ENCODE data around the gene SIN3B.
"Not testable (repeated sequence)": the region's sequence is repeated elsewhere in the genome, so short reads cannot be mapped to it uniquely, and the experiment has no call there.

The SIN3B gene

DNA sequence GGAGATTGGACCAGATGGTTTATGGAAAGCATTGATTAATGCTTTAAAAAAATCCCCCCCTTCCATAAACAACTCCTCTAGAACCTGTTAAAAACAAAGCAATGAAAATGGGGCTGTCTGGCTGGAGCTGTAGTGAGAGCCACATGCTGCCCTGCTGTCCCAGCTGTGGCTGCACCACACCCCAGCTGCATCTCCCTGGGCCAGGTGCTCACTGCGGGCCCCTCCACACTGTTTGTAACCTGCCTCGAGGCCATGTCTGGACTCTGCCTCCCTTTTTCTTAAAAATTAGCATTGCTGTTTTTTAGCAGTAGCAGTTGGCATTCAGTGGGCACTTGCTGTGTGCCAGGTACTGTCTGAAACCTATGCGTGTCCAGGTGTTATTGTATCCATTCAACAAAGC, 44.4 kb downstream of the SIN3B start:
- H3K9me3 ChIP-seq (ENCODE audit: low read length), result no peaks in the 10 kb centered on the region
- no peaks in the 10 kb centered on the region for H3K79me2 ChIP-seq (ENCODE audit: insufficient read depth, low read length)
- H3K4me3 ChIP-seq (ENCODE audit: low read depth, low read length, poor library complexity, severe bottlenecking), result no peak overlapping the region
- no peaks in the 10 kb centered on the region for H3K9me2 ChIP-seq (ENCODE audit: low read depth, low read length)
- no peaks in the 10 kb centered on the region for H3F3A ChIP-seq (ENCODE audit: insufficient read depth, low read length)
- H3K4me1 ChIP-seq (ENCODE audit: insufficient read depth, low read length, severe bottlenecking), result no peaks in the 10 kb centered on the region
- no peak overlapping the region for H3K9ac ChIP-seq (ENCODE audit: low read length)
- H3K27ac ChIP-seq (ENCODE audit: low read depth, low read length, poor library complexity, severe bottlenecking), result no peak overlapping the region
- H3K27me3 ChIP-seq (ENCODE audit: insufficient read depth, low read length), result no peaks in the 10 kb centered on the region
- H4K20me1 ChIP-seq (ENCODE audit: insufficient read depth, low read length), result no peaks in the 10 kb centered on the region
- TF ChIP-seq CTCF (IDR thresholded peaks at IDR 0.05; ENCODE audit: low read length), result no peak
- no peak overlapping the region for H2AFZ ChIP-seq (ENCODE audit: low read length)
- H3K36me3 ChIP-seq (ENCODE audit: insufficient read depth, low read length), result peaks cover 61% of the 10 kb centered on the region
- H3K4me2 ChIP-seq (ENCODE audit: low read length), result no peak overlapping the region

- Histone ChIP-seq H3K27me3 (ENCODE audit: insufficient read depth, low read length) (no peaks in the 10 kb centered on the region), H3K36me3 (ENCODE audit: insufficient read depth, low read length) (peaks cover 69% of the 10 kb centered on the region), H3K9me3 (ENCODE audit: low read length) (no peaks in the 10 kb centered on the region), H4K20me1 (ENCODE audit: insufficient read depth, low read length) (no peaks in the 10 kb centered on the region), H3K4me2 (ENCODE audit: low read length) (no peak overlapping the region), H3K4me1 (ENCODE audit: insufficient read depth, low read length, severe bottlenecking) (no peaks in the 10 kb centered on the region), H3F3A (ENCODE audit: insufficient read depth, low read length) (no peaks in the 10 kb centered on the region), H3K4me3 (ENCODE audit: low read depth, low read length, poor library complexity, severe bottlenecking) (no peak overlapping the region), H3K79me2 (ENCODE audit: insufficient read depth, low read length) (no peaks in the 10 kb centered on the region), H3K27ac (ENCODE audit: low read depth, low read length, poor library complexity, severe bottlenecking) (no peak overlapping the region), H2AFZ (ENCODE audit: low read length) (no peak overlapping the region), H3K9me2 (ENCODE audit: low read depth, low read length) (no peaks in the 10 kb centered on the region), H3K9ac (ENCODE audit: low read length) (no peak overlapping the region)
- TF ChIP-seq CTCF (IDR thresholded peaks at IDR 0.05; ENCODE audit: low read length) (no peak), EZH2 (IDR thresholded peaks at IDR 0.05; ENCODE audit: borderline replicate concordance, low read length) (no peak)
Measured at GRCh38 chr19:16874250-16874977, 45.2 kb downstream of the SIN3B start.

DNA sequence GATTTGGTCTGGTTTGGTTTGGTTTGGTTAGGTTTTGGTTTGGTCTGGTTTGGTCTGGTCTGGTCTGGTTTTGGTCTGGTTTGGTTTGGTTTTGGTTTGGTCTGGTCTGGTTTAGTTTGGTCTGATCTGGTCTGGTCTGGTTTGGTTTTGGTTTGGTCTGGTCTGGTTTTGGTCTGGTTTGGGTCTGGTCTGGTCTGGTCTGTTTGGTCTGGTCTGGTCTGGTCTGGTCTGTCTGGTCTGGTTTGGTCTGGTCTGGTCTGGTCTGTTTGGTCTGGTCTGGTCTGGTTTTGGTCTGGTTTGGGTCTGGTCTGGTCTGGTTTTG, 45.7 kb downstream of the SIN3B start:
- H3F3A ChIP-seq (ENCODE audit: insufficient read depth, low read length); H3K9ac ChIP-seq (ENCODE audit: low read length); H4K20me1 ChIP-seq (ENCODE audit: insufficient read depth, low read length); H3K4me3 ChIP-seq (ENCODE audit: low read depth, low read length, poor library complexity, severe bottlenecking); H2AFZ ChIP-seq (ENCODE audit: low read length); H3K9me3 ChIP-seq (ENCODE audit: low read length); H3K4me1 ChIP-seq (ENCODE audit: insufficient read depth, low read length, severe bottlenecking); H3K4me2 ChIP-seq (ENCODE audit: low read length); H3K79me2 ChIP-seq (ENCODE audit: insufficient read depth, low read length); H3K27me3 ChIP-seq (ENCODE audit: insufficient read depth, low read length); H3K9me2 ChIP-seq (ENCODE audit: low read depth, low read length): not testable (repeated sequence)
- Histone ChIP-seq H3K27ac (ENCODE audit: low read depth, low read length, poor library complexity, severe bottlenecking) (peak overlapping the region; percentile 41), H3K36me3 (ENCODE audit: insufficient read depth, low read length) (peaks cover 68% of the 10 kb centered on the region)
